GM10847 (cell line): ENCODE measurements around the gene MMADHC.
A peak's percentile ranks its signal among the peaks of the same experiment; 100 is the strongest.

Experiments used
- POLR2A ChIP-seq: IDR thresholded peaks from 2 replicates; pipeline ENCODE4 v1.6.1; 2011; ENCODE audit not compliant: insufficient read length; ENCODE audit errors: extremely low read depth

Gene MMADHC

GRCh38 chr2:149587220-149587949 is at the start of gene MMADHC:
MMADHC (minus strand) TSS chr2:149587775; CDS start chr2:149587097, 678 bp downstream.
- peak; percentile 89 for TF ChIP-seq POLR2A

- TF ChIP-seq POLR2A: no peak
Observed at GRCh38 chr2:149634103-149634502, 46.5 kb upstream of the MMADHC start.

- no peak for TF ChIP-seq POLR2A
Observed at GRCh38 chr2:149630445-149630844, 42.9 kb upstream of the MMADHC start.

- TF ChIP-seq POLR2A: no peak
Observed at GRCh38 chr2:149629026-149629425, 41.5 kb upstream of the MMADHC start.

GRCh38 chr2:149627111-149627801 is 39.7 kb upstream of the MMADHC start:
- TF ChIP-seq POLR2A: no peak

GRCh38 chr2:149625671-149626070 is 38.1 kb upstream of the MMADHC start:
- TF ChIP-seq POLR2A: no peak

- no peak for TF ChIP-seq POLR2A
Observed at GRCh38 chr2:149625271-149625670, 37.7 kb upstream of the MMADHC start.

GRCh38 chr2:149622343-149622742 is 34.8 kb upstream of the MMADHC start:
- TF ChIP-seq POLR2A: no peak

- TF ChIP-seq POLR2A: no peak
Observed at GRCh38 chr2:149617476-149617875, 29.9 kb upstream of the MMADHC start.

GRCh38 chr2:149616681-149617456 is 29.3 kb upstream of the MMADHC start:
- no peak for TF ChIP-seq POLR2A

- no peak for TF ChIP-seq POLR2A
Observed at GRCh38 chr2:149613704-149614103, 26.1 kb upstream of the MMADHC start.

GRCh38 chr2:149612122-149612521 is 24.5 kb upstream of the MMADHC start:
- TF ChIP-seq POLR2A: no peak

- TF ChIP-seq POLR2A: no peak
Observed at GRCh38 chr2:149611100-149611820, 23.7 kb upstream of the MMADHC start.

GRCh38 chr2:149606251-149606811 is 18.8 kb upstream of the MMADHC start:
- TF ChIP-seq POLR2A: no peak

GRCh38 chr2:149603248-149603647 is 15.7 kb upstream of the MMADHC start:
- no peak for TF ChIP-seq POLR2A
